Measurements from ENCODE around the gene ITGAL. TPM values are rescaled to one million over a fixed set of nuclear protein-coding genes. Genes with fewer than 3 reads are reported as not detected.

Gene ITGAL
- total RNA-seq, 2 experiments from 2014 or later, result 40.2 to 140 TPM

DNA sequence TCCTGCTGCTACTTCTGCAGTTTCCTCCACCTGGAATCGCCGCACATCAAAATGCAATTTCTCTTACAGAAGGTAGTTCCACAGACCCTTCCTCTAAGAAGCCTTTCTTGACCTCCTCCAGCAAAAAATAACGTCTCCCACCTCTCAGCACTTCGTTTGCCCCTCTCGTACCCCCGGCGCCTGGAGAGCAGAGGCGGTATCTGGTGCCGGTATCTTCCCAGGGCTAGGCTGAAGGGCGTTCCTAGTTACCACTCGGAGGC, 43.2 kb upstream of the ITGAL start:
- Histone ChIP-seq H3K4me2 (ENCODE audit: low read length) (peak overlapping the region; percentile 89), H3K4me1 (ENCODE audit: insufficient read depth, low read length, poor library complexity, severe bottlenecking) (peaks cover 21% of the 10 kb centered on the region), H3K36me3 (ENCODE audit: insufficient read depth, low read length) (peaks cover 42% of the 10 kb centered on the region), H3K9me3 (ENCODE audit: low read length) (0 out of 2 replicates have a peak, but pooled peaks cover 4% of the 10 kb centered on the region), H3K79me2 (ENCODE audit: insufficient read depth, low read depth, low read length) (peaks cover 33% of the 10 kb centered on the region), H3K27ac (ENCODE audit: low read depth, low read length, poor library complexity, severe bottlenecking) (peak overlapping the region; percentile 70), H2AFZ (ENCODE audit: low read length) (peak overlapping the region; percentile 30; the same call in 1 of the 2 replicates), H4K20me1 (ENCODE audit: insufficient read depth, low read length) (no peaks in the 10 kb centered on the region), H3K4me3 (ENCODE audit: low read depth, low read length, poor library complexity, severe bottlenecking) (peak overlapping the region; percentile 80), H3K9me2 (ENCODE audit: insufficient read depth, low read length) (no peaks in the 10 kb centered on the region)
- intact Hi-C loops (cut with micrococcal nuclease; ENCODE audit: unreplicated experiment), result no loop called here
- TF ChIP-seq, protein P1, sequence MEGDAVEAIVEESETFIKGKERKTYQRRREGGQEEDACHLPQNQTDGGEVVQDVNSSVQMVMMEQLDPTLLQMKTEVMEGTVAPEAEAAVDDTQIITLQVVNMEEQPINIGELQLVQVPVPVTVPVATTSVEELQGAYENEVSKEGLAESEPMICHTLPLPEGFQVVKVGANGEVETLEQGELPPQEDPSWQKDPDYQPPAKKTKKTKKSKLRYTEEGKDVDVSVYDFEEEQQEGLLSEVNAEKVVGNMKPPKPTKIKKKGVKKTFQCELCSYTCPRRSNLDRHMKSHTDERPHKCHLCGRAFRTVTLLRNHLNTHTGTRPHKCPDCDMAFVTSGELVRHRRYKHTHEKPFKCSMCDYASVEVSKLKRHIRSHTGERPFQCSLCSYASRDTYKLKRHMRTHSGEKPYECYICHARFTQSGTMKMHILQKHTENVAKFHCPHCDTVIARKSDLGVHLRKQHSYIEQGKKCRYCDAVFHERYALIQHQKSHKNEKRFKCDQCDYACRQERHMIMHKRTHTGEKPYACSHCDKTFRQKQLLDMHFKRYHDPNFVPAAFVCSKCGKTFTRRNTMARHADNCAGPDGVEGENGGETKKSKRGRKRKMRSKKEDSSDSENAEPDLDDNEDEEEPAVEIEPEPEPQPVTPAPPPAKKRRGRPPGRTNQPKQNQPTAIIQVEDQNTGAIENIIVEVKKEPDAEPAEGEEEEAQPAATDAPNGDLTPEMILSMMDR (conservative IDR thresholded peaks at IDR 0.05; ENCODE audit: low read length), result no peak
- TF ChIP-seq EZH2phosphoT487 (IDR thresholded peaks at IDR 0.05; ENCODE audit: borderline replicate concordance, low read depth, low read length), result no peak
- ChIA-PET CTCF (ENCODE audit: unreplicated experiment) (interaction anchor here (0.6 to 1.6 kb wide), 10 partner anchors 12 to 199 kb away, joined by 3 to 11 read pairs (median 4); partner anchors contain the start of genes ZNF48 and ZNF771), POLR2A (interaction anchor here (0.6 to 1.3 kb wide), 6 partner anchors 44 to 128 kb away, joined by 3 to 7 read pairs (median 4); partner anchors contain the start of genes ITGAL and ZNF747)
- no TSS peak for BruUV-seq (replicated peaks)
- no peak for DNase-seq (ENCODE audit: low spot score)

DNA sequence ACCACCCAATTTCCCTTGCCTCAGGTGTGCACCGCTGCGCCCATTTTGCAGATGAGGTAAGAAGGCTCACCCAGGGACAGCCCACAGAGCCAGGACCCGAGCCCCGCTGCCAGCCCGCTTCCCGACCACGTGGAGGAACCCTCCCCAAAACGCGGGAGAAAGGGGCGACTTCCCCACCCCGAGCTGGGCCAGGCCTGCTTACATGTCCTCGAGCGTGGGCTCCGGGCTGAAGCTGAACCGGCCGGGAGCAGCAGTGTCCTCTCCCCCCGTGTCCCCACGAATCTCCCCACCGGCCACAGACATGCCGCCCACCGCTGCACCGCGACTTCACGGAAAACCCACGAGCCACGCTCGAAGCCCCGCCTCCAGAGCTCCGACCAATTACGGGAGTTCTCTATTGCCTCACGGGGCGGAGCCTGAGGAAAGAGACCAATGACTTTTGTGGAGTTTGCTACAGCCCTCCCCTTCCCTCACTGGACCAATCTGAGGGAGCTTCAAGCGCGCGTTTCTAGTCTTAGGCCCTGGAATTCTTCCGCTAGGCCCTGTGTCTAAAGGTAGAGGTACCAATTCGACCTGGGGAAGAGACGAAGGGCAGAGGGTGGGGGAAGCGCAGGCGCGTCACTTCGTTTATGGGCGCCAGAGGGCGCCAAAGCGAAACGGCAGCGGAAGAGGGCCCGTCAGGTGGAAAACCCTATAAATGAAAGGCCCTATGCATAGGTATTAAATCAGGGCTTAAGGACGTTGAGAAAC, 42.7 kb upstream of the ITGAL start, which contains the start of gene DCTPP1:
Gene DCTPP1 (minus strand): TSS at position 353 of the 750 bp plus-strand sequence. CDS start 50 bp downstream, at position 303.
- intact Hi-C loops (cut with micrococcal nuclease; ENCODE audit: unreplicated experiment), result loop anchor here (1.0 to 5.0 kb wide), 6 partner anchors 42 to 198 kb away; partner anchors contain the start of genes ITGAL and ZNF689
- TF ChIP-seq EZH2phosphoT487 (IDR thresholded peaks at IDR 0.05; ENCODE audit: borderline replicate concordance, low read depth, low read length), result no peak
- TF ChIP-seq, protein P1 (conservative IDR thresholded peaks at IDR 0.05; ENCODE audit: low read length), result peak; percentile 96
- BruUV-seq (replicated peaks), result TSS peak; percentile 88

More for the DNA sequence above, 42.7 kb upstream of the ITGAL start, which contains the start of gene DCTPP1:
- Histone ChIP-seq H3K9me3 (ENCODE audit: low read length) (0 out of 2 replicates have a peak, but pooled peaks cover 4% of the 10 kb centered on the region), H3K4me2 (ENCODE audit: low read length) (peak within 1 kb of the TSS; percentile 89), H2AFZ (ENCODE audit: low read length) (peak within 1 kb of the TSS; percentile 98), H3K9me2 (ENCODE audit: insufficient read depth, low read length) (no peaks in the 10 kb centered on the region), H3K4me1 (ENCODE audit: insufficient read depth, low read length, poor library complexity, severe bottlenecking) (peaks cover 21% of the 10 kb centered on the region), H4K20me1 (ENCODE audit: insufficient read depth, low read length) (no peaks in the 10 kb centered on the region), H3K27ac (ENCODE audit: low read depth, low read length, poor library complexity, severe bottlenecking) (peak within 1 kb of the TSS; percentile 70), H3K79me2 (ENCODE audit: insufficient read depth, low read depth, low read length) (peaks cover 33% of the 10 kb centered on the region), H3K4me3 (ENCODE audit: low read depth, low read length, poor library complexity, severe bottlenecking) (peak within 1 kb of the TSS; percentile 80), H3K36me3 (ENCODE audit: insufficient read depth, low read length) (peaks cover 37% of the 10 kb centered on the region)
- ChIA-PET CTCF (ENCODE audit: unreplicated experiment) (interaction anchor here (0.5 to 1.6 kb wide), 11 partner anchors 12 to 199 kb away, joined by 3 to 11 read pairs (median 4); partner anchors contain the start of genes ZNF48 and ZNF771), POLR2A (interaction anchor here (0.6 to 1.3 kb wide), 9 partner anchors 12 to 253 kb away, joined by 3 to 8 read pairs (median 3); partner anchors contain the start of genes ITGAL, ZNF689 and ZNF747)
- DNase-seq (ENCODE audit: low spot score), result peak; percentile 100

Measured in OCI-LY7 (cell line).